GM19468 (cell line): ENCODE results near the gene TNS1.
"Not testable (repeated sequence)": the region's sequence is repeated elsewhere in the genome, so short reads cannot be mapped to it uniquely, and the experiment has no call there.

Source experiments
- ATAC-seq: cut with Tn5 transposase; IDR thresholded peaks from one replicate; pipeline ENCODE4 v1.9.1; 2021; ENCODE audit warnings: mild to moderate bottlenecking, moderate library complexity, moderate number of reproducible peaks; ENCODE audit not compliant: unreplicated experiment; ENCODE audit errors: extremely low read depth

The TNS1 gene

DNA sequence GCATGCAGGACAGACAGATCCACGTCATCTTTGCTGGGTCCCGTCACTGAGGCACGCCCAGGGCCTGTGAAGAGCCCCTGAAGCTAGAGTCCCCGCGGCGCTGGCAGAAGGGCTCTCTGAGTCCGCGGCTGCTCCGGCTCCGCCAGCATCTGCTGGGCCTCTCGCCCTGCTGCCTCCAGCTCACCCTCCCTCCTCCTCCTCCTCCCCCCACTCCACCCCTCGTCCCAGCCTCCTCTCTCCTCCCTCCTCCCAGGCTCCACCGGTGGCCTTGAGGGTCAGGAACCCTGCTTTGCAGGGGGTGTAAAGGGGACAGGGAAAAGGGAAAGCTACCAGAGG is at the start of gene TNS1:
Gene TNS1, minus strand, starts transcription at position 151 of the 336 bp plus-strand sequence. Its CDS starts 123 bp downstream, at position 28.
- no peak for ATAC-seq

DNA sequence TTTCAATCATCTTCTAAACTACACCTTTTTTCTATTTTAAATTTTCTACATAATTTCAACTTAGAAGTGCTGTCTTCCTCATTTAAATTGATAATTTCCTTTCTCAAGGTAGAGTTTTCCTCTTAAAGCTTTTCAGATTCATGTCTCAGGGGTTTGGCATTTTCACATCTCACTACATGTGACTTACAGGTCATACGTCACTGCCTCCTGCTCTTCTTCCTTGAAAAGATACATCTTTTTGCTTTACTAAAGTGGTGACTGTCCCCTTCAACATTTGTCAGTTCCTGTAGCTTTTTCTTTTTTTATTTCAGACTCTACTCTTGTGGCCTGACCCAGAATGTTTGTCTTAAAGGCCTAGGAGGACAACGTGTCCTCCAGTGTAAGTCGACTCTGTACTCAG is 49.1 kb upstream of the TNS1 start:
- ATAC-seq = no peak

DNA sequence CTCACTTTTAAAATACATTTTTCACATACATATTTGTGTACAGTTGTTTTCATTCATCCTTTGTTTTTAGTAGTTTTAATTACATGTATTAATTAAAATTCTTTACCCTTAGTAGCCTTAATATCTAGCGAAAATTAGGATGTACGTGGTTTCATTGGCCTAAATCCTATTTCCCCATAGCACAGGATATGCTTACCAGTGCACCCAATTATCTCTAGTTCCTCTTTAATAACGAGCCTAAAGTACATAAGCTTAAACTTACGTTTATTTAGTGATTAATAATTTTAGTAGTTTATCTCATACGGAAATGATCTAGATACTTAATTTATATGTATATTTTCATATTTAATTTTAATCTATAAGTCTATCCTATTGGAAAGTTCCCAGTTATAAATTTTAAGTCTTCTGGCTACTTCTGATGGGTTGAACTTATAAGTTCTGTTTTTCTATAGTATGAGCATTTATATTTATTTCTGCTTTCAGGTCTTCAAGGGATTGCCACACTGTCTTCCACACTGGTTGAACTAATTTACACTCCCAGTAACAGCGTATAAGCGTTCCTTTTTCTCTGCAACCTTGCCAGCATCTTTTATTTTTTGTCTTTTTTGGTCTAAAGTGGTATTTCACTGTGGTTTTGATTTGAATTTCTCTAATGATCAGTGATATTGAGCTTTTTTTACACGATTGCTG is 44.9 kb upstream of the TNS1 start:
- no peak for ATAC-seq

DNA sequence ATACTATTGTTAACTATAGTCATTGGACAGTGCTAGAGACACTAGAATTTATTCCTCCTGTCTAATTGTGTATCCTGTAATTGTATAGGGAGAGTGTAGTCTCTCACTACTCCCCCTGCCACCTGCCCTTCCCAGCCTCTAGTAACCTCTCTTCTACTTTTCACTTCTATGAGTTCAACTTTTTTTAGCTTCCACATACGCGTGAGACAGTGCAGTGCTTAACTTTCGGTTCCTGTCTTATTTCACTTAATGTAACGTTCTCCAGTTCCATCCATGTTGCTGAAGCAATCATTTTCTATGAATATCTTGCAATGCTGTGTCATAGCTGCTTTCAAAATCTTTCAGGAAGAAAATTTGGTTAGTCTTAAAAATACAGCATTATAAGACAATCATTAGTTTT is 43.4 kb upstream of the TNS1 start:
- peak; percentile 71 for ATAC-seq

DNA sequence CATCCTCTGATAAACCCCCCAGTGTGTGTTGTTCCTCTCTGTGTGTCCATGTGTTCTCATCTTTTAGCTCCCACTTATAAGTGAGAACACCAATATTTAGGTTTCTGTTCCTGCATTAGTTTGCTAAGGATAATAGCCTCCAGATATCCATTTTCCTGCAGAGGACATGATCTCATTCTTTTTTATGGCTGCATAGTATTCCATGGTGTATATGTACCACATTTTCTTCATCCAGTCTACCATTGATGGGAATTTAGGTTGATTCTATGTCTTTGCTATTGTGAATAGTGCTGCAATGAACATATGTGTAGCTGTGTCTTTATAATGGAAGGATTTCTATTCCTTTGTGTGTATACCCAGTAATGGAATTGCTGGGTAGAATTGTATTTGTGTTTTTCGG is 41.8 kb upstream of the TNS1 start:
- ATAC-seq = not testable (repeated sequence)

DNA sequence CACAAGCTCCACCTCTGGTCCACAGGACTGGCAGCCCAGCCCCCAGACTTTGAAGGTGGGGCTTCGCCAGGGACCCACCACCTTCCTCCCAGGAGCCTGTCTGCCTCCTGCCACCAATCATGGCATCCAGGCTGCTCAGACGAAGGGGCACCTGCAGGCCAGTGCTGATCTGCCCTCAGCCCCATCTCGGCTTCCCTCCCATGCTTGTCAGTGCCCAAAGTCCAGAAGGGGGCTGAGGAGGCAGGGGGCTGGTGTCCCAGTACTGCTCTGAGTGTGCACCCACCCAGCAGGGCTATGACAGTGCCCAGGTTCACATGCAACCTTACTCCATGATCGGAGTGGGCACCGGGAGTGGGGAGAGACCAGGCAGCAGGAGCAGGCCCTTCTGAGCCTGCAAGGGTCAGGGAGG is 40.9 kb upstream of the TNS1 start:
- ATAC-seq = no peak

DNA sequence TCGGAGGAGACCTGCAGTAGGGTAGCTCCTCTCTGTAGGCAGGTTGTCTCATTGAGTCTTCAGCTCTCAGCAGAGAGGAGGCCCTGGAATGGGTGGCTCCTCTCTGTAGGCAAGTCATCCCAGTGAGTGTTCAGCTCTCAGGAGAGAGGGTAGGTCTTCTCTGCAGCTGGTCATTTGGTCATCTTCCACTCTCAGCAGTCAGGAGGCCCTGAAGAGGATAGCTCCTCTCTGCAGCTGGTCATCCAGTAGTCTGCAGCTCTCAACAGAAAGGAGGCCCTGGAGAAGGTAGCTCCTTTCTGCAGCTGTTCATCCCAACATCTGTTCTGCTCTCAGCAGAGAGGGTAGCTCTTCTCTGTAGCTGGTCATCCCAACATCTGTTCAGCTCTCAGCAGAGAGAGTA is 40.3 kb upstream of the TNS1 start:
- ATAC-seq = no peak

DNA sequence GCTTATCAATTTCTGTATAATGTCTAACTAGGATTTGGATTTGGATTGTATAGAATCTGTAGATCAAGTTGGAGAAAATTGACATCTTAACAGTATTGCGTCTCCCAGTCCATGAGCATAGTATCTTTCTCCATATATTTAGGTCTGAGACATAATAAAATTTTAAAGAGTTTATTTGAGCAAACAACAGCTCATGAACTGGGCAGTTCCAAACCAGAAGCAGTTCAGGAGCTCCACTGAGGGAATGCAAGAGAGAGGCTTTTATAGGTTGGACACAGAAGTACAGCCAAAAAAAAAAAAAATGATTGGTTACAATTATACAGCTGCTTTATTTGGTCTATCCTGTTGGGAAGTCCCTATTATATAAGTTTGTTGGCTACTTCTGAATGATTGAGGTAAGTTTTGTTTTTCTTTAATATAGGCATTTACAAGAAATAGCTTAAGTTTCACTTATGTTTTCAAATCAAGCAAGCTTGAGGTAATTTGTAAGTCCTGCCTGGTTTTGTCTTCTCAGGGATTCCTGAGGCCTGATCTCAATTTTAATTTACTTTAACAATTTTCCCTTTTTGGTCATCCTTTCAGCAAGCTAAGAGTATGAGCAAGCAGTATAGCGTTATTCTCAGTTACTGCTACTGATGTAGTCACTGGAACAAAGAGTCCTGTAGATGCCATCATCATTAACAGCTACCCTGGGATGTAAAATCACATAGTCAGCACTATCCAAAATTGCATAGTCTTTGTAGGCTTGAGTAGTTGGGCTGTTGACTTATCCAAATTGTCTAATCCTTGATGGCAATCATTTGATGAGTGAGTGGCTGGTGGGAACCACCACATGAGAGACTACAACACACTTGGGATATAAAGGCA is 38.7 kb upstream of the TNS1 start:
- no peak for ATAC-seq

DNA sequence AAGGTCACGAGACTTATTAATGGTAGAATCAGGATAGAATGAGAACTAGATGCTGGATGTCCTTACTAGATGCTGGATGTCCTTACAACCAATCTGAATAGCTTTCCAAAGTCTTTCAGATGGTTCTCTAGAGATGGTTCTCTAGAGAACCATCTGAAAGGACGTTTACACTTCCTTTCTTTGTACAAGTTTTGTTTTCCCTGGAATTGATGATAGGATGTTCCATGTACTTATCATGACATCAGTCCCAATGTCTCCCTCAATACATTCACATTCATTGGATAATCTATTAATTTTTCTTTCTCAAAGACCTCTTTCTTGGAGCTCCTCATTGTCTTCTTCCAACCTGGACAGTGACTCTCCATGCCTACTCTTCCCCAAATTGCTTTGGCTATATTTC is 38.1 kb upstream of the TNS1 start:
- no peak for ATAC-seq

DNA sequence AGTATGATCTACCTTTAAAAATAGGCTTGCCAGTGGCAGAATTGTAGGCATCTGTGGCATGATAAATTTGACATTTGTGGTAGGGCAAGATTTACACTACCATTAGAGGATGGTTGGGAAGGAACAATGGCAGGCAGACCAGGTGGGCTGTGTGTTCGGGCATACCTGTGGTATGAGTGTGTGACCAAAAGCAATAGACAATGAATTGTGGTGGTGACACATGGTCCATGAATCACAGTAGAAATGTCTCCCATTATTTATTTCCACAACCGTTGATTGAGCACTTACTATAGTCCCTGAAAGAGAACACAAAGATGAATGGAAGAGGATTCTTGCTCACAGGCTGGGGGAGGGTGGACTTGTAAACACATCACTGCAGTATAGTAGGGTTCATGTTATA is 36.4 kb upstream of the TNS1 start:
- no peak for ATAC-seq

DNA sequence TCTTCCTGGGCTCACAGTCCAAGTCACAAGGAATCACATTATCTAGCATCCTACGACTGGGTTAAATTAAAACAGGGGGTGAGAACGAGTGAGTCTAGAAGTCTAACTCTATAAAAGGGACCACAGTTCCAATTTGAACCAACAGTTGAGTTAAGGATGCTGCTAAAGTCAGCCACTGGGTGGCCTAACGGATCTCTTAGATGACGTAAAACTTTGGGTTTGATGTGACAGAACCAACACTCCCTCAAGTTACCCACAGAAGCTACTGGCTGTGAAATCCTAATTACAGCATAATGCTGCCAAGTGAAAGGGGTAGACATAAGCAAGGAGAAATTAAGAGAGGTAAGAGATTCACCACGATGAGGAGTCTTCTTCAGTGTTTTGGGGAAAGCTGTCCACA is 33.6 kb upstream of the TNS1 start:
- no peak for ATAC-seq

DNA sequence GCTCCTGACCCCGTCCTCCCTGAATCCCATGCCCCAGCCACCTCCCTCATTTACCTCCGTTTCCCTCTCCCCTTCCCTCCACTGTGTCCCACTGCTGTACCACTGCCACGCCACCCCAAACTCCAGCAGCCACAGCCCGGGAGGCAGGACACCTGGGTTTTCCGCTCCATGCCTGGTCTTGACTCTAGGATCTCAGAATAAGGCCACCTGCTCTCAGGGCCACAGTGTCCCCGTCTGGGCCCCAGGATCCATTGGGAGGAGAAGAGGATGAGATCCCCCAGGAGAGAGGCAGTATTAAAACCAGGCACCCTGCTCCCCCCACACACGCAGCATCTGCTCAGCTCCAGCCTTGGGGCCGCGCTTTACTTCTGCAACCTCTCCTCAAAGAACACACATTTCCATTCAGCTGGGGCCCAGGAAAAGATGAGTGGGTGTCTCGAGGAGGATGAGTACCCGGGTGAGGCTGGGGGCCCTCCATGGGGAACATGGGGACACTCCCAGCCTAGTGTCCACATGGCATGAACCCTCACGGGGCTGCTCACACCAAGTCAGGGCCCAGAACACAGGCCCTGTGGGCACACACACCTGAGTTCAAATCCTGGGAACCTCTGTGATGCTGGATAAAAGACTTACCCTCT is 32.8 kb upstream of the TNS1 start:
- ATAC-seq = no peak

DNA sequence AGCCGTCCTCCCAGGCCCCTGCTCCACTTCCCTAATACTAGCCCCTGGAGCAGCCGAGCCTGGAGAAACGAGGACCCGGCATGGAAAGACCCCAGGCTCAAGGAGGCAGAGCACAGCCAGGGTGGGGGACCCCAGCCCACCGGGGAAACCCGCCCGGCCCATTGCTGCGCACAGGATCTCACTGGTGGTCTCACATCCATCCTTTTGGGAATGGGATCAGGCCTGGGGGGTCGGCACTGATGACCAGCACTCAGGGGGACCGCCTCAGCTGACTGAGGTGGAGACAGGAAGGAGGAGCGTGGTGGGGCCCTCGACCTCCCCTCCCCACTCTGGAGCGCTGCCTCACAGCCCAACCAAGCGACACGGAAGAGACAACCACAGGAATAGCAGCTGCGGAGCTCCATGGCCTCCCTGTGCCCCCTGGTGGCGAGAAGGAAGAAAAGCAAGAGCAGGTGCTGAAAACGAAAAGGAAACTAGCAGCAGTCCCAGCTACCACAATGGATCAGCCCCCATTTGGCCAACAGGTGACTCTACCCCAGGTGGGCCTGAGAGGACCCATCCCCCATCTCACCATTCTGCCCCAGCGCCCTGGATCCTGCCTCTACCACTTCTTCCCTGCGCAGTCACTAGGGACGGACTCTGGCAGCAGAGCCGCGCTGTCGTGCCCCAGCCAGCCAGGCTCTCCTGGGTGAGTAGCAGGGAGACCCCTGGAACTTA is 31.9 kb upstream of the TNS1 start:
- peak; percentile 62 for ATAC-seq

DNA sequence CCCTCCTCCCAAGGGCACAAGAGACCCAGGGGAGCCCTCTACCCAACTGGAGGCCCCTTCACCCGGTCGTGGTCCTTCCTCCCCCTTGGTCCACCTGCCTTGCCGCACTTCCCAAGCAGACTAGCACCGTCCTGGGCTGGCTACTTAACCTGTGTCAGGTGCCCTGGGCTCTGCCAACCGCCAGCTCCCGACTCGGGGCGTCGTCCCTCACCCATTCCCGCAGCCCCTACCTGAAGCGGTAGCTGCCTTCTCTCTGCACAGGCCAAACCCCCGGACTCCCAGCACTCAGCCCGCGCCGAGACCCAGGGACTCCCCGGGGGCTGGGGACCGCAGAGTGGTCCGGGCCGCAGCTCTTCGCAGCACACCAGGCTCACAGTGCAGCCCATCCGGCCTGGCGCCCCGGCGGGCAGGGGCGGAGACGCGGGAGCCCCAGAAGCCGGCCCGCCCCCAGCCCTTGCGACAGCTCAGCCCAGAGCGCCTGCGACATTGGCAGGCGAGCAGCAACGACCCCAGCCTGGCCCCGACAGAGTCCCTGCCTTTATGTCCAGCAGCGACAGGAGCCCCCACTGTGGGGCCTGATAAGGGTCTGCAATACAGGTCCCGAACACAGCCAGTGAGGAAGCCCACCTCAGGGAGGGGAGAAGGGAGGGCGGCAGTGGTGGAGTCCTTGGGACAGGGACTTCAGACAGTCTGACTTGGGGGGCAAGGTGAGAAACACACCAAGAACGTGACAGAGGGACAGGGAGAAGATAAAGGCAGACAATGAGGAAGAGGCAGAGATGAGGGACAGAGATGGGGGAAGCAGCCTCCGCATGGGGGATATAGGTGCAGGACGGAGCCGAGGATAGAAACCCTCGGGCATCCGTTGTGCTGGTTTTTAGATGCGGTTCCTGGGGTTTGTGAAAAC is 31.0 kb upstream of the TNS1 start:
- ATAC-seq = no peak

DNA sequence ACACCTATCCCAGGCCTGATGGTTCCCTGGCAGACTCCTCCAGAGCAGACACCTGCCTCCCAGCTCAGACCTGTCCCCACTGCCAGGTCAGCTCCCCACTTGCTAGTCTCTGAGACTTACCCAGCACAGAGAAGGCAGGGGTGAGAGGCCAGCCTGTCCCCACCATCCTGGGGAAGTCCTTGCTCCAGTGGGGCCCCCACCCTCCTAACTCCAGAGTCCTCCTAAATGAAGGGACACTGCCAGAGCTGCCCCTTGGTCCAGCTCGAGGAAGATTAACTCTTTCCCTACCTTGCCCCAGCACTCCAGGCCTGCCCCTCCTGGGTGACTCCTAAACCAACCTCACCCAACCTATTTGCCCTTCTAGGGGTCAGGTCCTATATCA is 30.4 kb upstream of the TNS1 start:
- ATAC-seq = no peak

DNA sequence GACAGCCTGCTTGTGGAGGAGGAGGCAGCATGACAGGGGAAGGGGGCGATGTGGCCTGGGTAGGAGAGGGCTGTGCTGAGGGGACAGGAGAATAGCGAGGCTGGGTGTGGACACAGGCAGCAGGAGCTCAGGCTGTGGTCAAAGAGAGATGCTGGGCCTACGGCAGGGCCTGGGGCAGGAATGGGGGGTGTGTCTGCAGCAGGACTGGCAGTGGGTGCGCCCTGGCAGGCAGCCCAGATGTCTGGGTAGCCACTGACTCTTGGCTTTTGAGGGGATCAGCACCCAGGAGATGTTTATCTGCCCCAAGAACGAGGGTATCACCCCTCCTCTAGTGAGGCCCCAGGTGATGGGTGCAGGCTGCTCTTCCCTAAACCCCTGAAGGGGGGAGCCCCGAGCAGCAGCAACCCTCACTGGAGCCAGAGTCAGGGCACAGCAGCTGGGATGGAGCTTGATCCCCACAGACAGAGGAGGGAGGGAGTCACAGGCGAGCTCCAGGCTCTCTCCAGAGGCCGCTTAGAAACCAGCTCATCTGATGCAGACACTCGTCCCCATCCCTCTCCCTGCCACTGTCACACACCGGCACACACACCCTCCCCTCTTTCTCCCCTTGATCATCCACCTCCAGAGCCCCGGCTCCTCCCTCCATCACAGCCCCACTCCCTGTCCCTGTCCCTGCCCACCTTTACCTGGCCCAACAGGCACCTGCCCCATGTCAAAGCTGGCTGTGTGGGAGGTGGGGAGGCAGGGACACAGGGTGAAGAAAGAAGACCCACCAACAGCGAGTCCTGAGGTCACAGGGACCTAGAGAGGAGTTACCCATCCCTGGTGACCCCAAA is 29.8 kb upstream of the TNS1 start:
- ATAC-seq = no peak

DNA sequence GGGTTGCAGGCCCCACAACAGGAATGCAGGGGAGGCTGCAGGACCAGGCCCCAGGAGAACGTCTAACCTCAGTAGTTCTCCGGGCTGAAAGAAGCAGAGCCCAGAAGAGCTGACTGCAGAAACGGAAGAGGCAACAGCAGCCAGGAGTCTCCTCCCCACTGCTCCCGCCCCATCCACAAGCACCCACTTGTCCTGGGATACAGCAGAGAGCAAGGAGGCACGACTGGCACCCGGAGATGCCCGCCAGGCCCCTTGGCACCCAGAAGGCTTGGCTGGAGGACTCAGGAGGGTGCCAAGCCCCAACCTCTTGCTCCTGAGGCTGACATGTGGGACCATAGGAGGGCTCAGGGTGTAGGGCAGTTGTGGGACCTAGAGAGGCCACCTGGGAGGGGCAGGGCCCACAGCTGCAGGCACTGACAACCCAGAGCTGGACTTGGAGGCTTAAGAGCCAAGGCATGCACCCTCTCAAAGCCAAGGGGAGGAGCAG is 29.0 kb upstream of the TNS1 start:
- ATAC-seq = no peak

DNA sequence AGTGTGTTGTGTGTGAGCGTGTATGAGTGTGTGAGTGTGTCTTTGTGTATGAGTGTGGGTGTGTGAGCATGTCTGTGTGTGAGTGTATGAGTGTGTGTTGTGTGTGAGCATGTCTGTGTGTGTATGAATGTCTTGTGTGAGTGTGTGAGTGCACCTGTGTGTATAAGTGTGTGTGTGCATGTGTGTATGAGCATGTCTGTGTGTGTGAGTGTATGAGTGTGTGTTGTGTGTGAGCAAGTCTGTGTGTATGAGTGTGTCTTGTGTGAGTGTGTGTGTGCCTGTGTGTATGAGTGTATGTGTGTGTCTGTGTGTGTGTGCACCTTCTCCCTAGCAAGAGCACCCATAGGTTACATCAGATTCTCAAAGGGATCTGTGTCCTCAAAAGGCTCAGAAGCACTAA is 28.5 kb upstream of the TNS1 start:
- no peak for ATAC-seq
